IPS-NIHi7 (cell line): ENCODE results near the gene ECHS1.
"Not testable (repeated sequence)": the region's sequence is repeated elsewhere in the genome, so short reads cannot be mapped to it uniquely, and the experiment has no call there.

ENCODE experiments used
- DNase-seq: peaks from one replicate; pipeline ENCODE4 v3.0.0; 2012; ENCODE audit warnings: mixed read lengths; ENCODE audit errors: extremely low spot score

ECHS1 gene

DNA sequence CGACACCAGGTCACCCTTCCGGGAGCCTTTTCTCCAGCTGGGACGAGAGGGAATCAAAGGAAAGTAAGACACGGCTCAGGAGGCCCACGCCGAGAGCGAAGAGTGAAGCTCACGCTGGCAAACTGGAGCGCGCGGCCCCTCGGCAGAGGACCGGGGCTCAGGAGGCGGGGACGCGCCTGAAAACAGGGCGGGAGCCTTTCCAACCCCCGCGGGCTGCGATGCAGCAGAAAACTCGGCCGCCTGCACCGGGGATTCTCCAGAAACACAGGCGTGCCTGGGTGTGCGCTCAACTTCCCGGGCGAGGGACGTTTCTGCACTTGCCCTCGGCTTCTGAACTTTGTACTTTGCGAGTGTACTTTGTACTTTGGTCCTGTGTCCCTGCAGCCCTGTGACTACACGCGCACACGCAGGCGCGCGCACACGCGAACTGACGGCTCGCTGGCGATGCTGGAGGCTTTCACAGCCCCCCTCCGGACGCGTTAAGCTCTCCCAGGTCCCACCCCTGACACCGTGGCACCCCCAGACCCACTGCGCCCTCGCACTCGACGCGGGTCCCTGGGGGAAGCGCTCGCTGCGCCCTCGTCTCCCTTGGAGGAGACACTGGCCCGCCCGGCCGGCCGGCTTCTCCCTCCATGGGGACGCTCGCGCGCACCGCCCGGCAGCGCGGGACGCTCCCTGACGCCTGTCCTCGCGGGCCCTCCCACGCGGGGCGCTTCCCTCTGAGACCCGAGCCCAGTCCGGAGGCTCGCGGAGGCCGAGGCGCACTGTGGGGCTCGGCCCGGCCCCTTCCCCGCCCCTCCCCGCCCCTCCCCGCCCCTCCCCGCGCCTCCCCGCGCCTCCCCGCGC is 5.3 kb upstream of the ECHS1 start:
- DNase-seq: peak; percentile 46

DNA sequence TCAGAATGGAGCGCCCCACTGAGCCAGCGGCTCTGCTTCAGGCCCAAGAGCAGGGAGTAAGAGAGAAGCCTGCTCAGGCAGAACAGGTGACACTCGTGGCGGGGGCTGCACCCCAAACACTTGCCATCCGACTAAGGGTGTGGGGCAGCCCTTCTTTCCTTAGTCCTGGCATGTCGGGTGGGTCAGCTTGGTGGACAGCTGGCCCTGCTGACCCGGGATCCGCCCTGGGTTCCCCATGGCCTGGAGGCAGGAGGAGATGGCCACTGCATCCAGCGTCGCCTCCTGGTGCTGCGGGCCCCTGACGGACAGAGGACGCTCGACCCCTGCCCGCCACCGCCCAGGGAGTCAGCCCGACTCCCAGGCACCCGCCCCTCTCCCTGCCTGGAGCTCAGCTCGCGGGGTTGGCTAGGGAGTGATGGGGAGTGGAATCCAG is 4.7 kb upstream of the ECHS1 start:
- DNase-seq: no peak

DNA sequence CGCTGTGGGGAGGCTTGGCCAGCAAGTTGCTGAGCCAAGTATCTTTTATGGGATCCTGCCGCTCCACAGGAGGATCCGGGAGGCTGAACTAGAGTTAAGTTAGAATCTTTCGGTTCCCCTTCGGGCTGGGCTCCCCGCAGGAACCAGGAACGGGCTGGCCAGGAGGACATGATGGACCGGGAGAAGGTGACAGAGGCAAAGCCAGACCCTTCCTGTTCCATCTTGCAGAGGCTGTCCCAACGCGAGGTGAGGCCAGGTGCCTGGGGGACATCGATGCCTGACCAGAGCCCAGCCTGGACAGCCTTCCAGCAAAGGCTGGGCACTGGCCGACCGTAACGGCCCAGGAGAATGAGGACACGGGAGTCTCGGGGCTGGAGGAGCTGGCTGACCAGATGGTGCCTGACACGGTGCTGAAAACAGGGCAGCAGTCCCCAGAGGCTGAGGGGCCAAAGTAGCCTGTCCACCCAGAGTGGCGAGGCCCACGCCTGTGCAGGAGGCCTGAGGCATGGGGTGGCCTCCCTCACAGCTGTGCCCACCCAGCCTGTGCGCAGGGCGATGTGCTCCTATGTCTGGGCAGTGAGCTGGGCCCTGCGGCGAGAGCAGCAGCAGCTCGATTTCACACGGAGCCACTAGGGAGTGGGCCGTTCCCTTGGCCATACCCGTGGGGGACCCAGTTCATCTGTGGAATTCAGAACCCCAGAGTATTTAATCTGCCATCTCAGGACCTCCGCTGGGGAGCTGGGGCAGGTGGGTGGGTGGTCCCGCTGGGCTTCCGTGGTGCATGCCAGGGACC is 4.1 kb upstream of the ECHS1 start:
- no peak for DNase-seq

DNA sequence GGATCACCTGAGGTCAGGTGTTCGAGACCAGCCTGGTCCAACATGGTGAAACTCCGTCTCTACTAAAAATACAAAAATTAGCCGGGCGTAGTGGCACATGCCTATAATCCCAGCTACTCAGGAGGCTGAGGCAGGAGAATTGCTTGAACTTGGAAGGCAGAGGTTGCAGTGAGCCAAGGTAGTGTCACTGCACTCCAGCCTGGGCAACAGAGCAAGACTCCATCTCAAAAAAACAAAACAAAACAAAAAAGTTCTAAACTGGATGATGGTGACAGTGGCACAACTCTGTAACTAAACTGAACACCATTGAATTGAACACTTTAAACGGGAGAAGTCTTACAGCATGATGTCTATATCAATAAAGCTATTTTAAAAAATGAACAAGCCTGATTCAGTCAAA is 3.0 kb upstream of the ECHS1 start:
- DNase-seq: not testable (repeated sequence)

DNA sequence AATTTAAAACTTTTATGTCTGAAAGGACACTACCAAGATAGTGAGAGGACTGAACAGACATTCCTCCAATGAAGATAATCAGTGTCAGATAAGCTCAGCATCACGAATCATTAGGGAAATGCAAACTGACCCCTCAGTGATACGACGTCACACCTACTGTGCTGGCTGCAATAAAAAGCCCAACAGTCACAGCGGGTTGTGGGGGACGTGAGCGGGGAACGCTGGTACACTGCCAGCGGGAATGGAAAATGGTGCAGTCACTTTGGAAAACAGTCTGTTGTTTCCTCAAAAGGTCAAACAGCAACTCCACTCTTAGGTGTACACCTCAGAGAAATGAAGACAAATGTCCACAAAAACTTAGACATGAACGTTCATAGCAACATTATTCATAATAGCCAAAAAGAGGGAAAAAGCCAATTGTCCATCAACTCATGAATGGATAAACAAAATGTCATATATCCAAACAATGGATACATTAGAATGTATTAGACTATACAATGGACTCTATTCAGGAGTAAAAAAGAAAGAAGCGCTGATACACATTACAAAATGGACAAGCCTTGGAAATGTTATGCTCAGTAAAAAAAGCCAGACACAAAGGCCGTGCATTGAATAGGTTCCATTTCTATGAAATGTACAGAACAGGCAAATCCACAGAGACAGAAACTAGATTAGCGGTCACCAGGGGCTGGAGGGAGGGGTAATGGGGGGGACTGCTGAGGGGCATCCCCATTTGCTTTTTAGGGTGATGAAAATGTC is 2.4 kb upstream of the ECHS1 start:
- DNase-seq: no peak

DNA sequence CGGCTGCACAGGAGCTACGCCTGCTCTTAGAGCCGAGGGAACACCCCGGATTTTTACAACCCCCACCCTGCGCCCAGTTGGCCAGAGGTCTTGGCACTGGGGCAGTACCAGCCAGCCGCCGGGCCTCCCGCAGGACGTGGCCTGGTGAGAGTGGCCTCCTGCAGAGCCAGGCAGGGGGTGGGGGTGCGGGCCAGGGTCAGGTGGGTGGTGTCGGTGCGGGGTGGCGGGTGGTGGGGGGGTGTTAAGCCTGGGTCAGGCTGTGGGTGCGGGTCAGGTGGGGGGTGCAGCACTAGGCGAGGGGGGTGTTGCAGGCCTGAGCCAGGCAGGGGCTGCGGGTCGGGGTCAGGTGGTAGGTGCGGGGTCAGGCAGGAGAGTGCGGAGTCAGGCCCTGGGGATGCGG is 647 bp downstream of the ECHS1 start:
- DNase-seq: no peak

DNA sequence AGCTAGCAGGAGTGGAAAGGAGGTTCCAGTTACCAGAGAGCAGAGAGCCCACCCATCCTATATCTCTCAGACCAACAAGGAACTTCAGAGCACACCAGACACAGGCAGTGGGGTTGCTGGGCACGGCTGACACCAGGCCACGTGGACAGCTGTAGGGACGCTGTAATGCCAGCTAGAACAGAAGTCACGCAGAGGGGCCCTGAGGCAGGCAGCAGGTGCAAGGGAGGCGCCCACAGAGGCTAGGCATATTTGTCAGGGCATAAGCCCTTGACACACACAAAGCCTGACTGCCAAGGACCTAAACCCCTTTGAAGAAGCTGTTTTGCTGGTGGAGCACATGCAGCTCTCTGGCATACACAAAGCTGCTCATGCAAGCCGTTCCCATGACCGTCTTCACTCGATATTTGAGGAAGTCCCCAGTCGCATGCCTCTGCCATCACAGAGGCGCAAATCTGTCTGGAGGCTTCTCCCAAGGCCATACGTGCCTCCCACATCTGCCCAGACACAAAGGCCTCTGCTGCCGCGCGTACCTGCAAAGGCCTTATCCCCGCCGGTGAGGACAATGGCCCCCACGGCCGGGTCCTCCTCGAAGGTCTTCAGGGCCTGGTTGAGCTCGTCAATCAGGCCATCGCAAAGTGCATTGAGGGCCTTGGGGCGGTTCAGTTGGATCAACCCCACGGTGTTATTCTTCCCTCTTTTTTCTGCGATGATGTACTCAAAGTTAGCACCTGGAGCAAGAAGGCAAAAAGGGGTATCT is 2.9 kb downstream of the ECHS1 start:
- DNase-seq: no peak

DNA sequence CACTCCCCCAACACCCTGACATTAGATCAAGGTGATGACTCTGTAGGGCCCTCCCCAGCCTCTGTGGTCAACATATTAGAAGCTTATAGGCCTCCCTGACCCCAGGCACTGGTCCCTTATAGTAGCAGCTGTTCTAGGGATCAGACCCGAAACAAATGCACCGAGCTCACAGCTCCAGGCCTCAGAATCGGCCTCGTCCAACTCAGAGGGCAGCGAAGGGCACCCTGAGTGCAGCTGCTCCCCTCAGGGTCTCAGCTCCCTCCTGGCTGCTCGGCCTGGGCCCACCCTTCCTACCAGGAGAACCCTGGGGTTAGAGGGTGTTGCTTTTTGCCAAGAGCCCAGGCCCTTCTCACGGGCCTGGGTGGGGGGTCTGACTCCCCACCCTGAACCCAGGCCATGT is 5.0 kb downstream of the ECHS1 start:
- DNase-seq: no peak

DNA sequence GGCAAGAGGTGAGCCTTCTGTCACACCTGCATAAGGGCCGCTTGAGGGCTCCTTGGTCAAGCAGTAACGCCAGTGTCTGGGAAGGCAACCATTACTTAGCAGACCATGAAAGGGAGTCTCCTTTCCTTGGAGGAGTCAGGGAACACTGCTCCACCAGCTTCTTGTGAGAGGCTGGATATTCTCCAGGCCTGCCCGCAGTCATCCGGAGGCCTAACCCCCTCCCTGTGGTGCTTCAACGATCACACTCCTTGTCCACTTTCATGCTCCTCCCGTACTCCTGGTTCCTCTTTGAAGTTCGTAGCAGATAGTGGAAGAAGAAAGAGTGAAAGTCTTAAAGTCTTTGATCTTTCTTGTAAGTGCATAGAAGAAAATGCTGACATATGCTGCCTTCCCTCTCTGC is 5.7 kb downstream of the ECHS1 start:
- DNase-seq: not testable (repeated sequence)

DNA sequence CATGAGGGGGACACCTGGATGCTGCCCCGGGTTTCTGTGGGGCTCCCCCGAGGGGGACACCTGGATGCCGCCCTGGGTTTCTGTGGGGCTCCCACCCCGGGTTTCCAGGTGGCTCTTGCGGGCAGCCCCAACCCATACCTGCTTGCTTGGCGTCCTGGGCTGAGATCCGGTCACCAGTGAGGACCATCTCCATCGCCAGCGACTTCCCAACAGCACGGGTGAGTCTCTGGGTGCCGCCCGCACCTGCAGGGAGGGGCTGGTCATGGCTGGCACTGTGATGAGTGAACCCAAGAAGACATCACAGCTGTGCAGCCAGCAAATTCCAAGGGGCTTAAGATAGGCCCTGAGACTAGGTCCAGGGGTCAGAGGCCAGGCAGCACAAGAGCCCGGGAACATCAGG is 6.4 kb downstream of the ECHS1 start:
- DNase-seq: no peak

DNA sequence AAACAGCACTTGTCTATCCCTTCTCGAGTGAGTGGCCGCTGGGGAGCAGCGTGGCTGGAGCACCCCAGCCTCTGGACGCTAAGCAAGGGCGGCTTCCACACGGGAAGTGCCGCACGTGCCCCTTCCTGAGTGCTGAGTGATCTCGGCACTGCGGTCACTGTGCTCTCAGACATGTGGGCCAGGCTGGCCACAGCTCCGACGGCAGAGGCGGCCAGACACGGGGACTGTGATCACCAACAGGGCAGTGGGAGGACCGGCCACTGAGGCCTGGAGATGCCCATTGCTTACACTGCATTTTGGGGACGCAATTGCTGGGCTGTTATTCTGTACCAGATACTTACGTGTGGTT is 7.0 kb downstream of the ECHS1 start:
- DNase-seq: no peak

DNA sequence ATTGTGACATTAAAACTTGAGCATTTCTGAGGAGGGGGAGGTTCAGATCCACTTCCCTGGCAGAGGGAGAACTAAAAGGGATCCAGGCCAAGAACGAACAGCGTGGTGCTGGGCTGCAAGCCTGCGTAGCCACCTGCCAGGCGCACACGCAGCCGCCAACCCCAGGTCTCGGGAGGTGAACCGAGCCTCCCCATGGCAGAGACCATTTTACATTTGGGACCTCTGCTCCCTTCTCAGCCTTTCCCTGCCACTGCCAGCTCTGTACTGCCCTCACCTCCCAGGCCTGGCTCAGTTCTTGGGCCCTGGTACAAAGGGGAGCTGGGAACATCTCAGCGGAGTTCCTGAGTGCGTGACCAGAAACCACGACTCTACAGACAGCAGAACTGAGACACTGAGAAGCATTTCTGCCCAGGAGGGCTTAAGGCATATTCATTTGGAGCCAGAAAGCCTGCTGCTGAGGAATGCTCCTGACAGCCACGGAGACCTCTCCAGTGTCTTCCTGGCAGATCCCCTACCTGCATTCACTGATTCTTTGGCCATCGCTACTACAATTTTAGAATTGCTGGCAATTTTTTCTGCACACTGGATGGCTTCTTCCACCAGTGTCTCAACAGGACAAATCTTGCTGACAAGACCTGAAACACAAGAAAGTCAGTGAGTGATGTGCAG is 7.6 kb downstream of the ECHS1 start:
- DNase-seq: no peak

DNA sequence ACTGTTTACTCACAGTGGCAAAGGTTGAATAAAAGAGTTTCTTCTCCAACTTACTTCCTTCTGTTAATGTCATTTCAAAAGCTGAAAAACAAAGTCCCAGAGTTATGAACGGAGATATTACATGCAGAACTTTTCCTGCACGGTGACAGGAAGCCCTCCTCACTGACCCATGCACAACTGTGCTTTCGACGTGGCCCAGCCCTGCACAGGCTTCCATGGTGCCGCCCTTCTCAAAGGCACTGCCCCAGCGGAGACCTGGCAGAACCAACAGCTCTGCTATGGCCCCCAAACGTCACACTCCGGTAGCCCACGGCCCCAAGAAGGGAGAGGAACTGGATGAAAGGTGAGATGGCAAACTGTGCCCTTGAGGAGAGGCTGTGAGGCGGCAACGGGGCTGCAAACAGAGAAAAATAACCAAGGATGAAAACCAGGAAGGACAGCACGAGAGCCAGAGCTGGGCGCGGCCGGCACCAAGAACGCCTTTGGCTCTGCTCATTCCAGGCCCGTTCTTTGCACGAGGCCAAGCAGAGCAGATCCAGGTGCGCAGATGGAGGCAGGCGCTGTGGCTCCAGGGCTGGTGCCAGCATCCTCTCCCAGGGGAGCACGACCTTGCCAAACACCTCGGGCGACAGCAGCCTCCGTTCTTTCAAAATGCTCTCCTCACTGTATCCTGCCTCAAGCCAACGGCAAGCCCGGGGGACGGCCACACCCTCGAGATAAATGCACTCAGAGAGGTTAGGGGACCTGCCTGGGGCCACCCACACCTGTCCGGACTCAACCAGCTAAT is 8.3 kb downstream of the ECHS1 start:
- DNase-seq: no peak

DNA sequence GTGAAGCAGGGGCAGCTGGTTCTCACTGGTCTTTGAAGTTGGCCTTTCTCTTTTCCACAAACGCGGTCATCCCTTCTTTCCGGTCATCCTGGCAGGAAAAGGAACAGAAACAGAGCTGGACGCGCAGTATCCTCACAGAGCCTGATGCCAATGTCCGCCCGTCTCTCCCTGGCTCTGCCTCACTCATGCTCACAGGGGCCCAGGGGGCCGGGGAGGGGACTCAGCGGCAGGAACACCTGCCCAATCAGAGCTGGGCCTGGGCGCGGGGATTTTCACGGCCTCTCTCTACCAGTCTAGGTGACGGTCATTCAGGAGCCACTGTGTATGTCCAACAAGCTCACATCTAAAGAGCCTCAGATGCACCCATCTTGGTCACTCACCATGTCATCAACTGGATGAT is 10.3 kb downstream of the ECHS1 start:
- no peak for DNase-seq

DNA sequence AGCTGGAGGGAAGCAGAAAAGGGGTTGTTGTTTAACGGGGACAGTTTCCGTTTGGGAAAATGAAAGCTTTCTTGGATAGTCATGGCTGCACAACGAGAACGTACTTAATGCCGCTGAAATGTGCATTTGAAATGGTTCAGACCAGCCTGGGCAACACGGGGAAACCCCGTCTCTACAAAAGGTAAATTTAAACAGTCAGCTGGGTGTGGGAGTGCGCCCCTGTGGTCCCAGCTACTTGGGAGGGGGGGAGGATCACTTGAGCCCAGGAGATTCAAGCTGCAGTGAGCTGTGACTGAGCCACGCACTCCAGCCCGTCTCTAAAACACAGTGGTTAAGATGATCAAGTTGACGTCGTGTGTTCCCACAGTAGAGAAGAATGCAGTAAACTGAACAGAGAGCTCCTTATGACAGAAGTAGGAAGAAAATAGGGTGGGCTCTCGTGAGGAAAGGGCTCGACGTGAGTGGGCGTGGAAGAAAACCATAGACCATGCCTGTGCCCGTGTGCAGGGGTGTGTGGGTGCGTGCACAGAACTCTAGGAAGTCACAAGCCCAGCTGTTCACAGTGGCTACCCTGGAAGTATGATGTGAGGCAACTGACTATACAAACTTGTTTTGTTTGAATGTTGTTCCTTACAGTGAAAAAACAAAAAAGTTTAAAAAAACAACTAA is 11.2 kb downstream of the ECHS1 start:
- no peak for DNase-seq

DNA sequence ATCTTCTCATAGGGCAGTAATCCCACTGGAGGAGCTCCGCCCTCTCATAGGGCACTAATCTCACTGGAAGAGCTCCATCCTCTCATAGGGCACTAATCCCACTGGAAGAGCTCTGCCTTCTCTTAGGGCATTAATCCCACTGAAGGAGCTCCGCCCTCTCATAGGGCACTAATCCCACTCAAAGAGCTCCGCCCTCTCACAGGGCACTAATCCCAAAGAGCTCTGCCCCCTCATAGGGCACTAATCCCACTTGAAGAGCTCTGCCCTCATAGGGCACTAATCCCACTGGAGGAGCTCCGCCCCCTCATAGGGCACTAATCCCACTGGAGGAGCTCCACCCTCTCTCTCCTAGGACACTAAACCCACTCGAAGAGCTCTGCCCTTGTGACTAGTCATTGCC is 11.9 kb downstream of the ECHS1 start:
- no peak for DNase-seq

DNA sequence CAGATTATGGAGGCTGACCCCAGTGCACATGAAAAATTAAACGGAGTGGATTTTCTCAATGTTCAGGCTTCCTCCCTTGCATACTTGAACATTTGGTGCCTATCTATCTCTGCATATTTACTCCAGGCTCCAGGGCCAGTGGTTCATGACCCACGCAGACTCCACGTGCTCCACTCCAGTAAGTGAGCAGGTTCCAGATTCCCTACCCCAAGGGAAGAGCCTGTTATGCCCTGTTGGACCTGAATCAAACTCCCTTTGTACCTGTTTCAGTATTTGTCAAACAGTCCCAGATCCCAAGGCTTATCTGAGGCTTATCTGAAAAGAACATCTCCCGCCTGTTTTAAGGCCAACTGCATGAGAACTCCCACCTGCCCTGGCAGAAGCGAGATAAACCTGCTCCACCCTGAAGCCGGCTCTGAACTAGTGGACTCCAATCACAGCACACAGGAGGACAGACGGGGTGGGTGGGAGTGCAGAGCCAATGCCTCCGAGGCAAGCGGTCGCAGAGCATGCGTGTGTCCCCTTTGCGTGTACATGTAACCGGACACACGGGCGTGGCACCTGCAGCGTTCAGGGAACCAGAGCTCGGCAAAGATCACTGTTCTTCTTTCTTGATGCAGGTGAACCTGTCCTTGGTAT is 13.1 kb downstream of the ECHS1 start:
- no peak for DNase-seq

DNA sequence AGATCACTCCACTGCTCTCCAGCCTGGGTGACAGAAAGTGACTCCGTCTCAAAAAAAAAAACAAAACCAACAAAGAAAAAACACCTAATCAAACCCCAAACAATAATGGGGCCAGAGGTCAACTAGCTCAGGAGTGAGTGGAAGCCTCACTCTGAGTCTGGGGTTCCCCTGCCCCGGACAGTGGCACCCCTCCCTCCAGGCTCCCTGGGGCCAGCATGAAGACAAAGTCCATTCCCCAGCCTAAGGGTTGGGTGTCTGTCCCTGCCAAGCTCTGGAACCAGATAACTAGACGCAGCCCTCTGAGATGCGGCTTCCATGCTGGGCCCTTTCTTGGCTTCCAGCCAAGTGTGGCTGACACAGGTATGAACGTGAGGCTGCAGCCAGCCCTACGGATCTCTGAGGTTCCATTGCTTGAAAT is 13.6 kb downstream of the ECHS1 start:
- no peak for DNase-seq

DNA sequence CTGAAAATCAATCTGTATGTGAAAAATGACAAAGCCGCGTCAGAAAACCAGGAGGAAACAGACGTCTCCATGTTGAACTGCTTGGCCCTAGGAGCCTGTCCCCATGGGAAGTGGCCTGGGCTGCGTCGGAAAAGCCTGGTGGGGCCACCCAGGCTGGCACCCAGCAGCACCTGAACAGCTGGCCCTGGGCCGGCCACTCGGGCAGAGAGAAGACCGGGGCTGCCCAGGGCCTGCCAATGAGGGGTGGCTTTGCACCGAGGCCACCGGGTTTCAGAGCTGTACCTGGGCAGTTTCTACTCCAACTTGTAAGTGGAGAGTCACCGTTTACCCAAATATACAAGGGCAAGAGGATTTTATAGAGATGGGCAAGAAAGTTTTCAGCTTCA is 14.2 kb downstream of the ECHS1 start:
- DNase-seq: no peak
